Endothelial cell of umbilical vein (primary cell): ENCODE results near the gene AP5S1. TPM values are rescaled to one million over a fixed set of nuclear protein-coding genes. Genes with fewer than 3 reads are reported as not detected.

Experiments
- BruUV-seq: library from RNA; stranded (reverse); fragments of 400-500 nt; replicated peaks from 2 replicates; lab custom pipeline; 2021; lab: Mats Ljungman, UMichigan
- CTCF ChIA-PET: fragments of 300-600, 350-600 bp; sonication (Branson Sonifier 250); formaldehyde crosslinking; loops from one replicate; lab custom pipeline; 2021; ENCODE audit warnings: antibody characterized with exemption, inconsistent platforms; lab: Charles Lee
- POLR2A ChIA-PET: fragments of 300-600, 350-600 bp; sonication (Branson Sonifier 250); formaldehyde crosslinking; loops from one replicate; lab custom pipeline; 2021; ENCODE audit warnings: antibody characterized with exemption, inconsistent platforms; lab: Charles Lee
- DNase-seq: peaks from one replicate; pipeline ENCODE4 v3.0.0-alpha.2; 2011; ENCODE audit warnings: low read depth, low spot score
- FAIRE-seq: peaks from 2 replicates; lab custom pipeline; 2011; peaks lifted over from hg19 to GRCh38; lab: Jason Lieb, UNC
- H2AFZ ChIP-seq: 2 replicates; pipeline ENCODE4 v1.6.0; 2012; ENCODE audit warnings: low read depth, low read length, control low read depth, inconsistent platforms
- H3K27ac ChIP-seq: 2 replicates; pipeline ENCODE4 v1.5.1; 2011; ENCODE audit warnings: low read depth, mild to moderate bottlenecking, control low read depth, low read length, moderate library complexity; ENCODE audit not compliant: insufficient read depth
- H3K27me3 ChIP-seq, 2 experiments: 2 replicates each; pipeline versions ENCODE4 v1.6.0 to v1.6.1; 2011; ENCODE audit warnings: low read length in 2 of 2, mixed read lengths in 1 of 2; ENCODE audit not compliant: control insufficient read depth in 2 of 2, insufficient read depth in 2 of 2
- H3K36me3 ChIP-seq, 2 experiments: 2 replicates in 1 of 2; 3 replicates in 1 of 2; pipeline ENCODE4 v1.5.1; 2011; ENCODE audit warnings: low read length in 2 of 2, mild to moderate bottlenecking in 1 of 2, moderate library complexity in 1 of 2; ENCODE audit not compliant: control insufficient read depth in 2 of 2, insufficient read depth in 2 of 2; ENCODE audit errors: extremely low read depth in 1 of 2
- H3K4me1 ChIP-seq: 3 replicates; pipeline ENCODE4 v1.5.1; 2011; ENCODE audit warnings: mild to moderate bottlenecking, low read length; ENCODE audit not compliant: control insufficient read depth, insufficient read depth; ENCODE audit errors: extremely low read depth
- H3K4me2 ChIP-seq: 2 replicates; pipeline ENCODE4 v1.6.1; 2011; ENCODE audit warnings: low read length, control low read depth, mixed read lengths; ENCODE audit not compliant: insufficient read depth
- H3K4me3 ChIP-seq, 3 experiments: fragments of 200-600 bp in 1 of 3; sonication (generic), shearing (Covaris generic) in 1 of 3; replicated peaks in 1 of 3; 2 replicates each; pipeline ENCODE4 v1.5.1; 2011 to 2016; ENCODE audit warnings: control low read depth in 3 of 3, low read length in 3 of 3, mild to moderate bottlenecking in 2 of 3, inconsistent platforms in 1 of 3, low read depth in 1 of 3, moderate library complexity in 1 of 3; ENCODE audit not compliant: insufficient read depth in 1 of 3
- H3K79me2 ChIP-seq: 2 replicates; pipeline ENCODE4 v1.6.0; 2012; ENCODE audit warnings: low read length, inconsistent platforms; ENCODE audit not compliant: control insufficient read depth, insufficient read depth
- H3K9ac ChIP-seq: replicated peaks from 2 replicates; pipeline ENCODE3; 2011; ENCODE audit warnings: low read length, control low read depth; ENCODE audit not compliant: insufficient read depth; ENCODE audit errors: extremely low read depth
- H3K9me1 ChIP-seq: replicated peaks from 3 replicates; pipeline ENCODE4 v1.6.0; 2011; ENCODE audit warnings: mild to moderate bottlenecking, low read length; ENCODE audit not compliant: control insufficient read depth, insufficient read depth; ENCODE audit errors: extremely low read depth
- H3K9me3 ChIP-seq: replicated peaks from 2 replicates; pipeline ENCODE4 v1.5.1; 2012; ENCODE audit warnings: low read length, inconsistent platforms; ENCODE audit not compliant: control insufficient read depth, insufficient read depth
- H4K20me1 ChIP-seq: replicated peaks from 2 replicates; pipeline ENCODE3; 2011; ENCODE audit warnings: mild to moderate bottlenecking, low read length; ENCODE audit not compliant: control insufficient read depth, insufficient read depth; ENCODE audit errors: extremely low read depth
- CTCF ChIP-seq, 2 donors: IDR thresholded peaks; 1 replicate in 1 of 2; 2 replicates in 1 of 2; pipeline ENCODE4 v1.5.1; 2011; ENCODE audit warnings: low read length in 2 of 2, mild to moderate bottlenecking in 2 of 2, moderate library complexity in 2 of 2, control low read depth in 1 of 2, inconsistent platforms in 1 of 2, low read depth in 1 of 2; ENCODE audit not compliant: insufficient read depth in 1 of 2; ENCODE audit errors: extremely low read depth in 1 of 2
- FOS ChIP-seq: IDR thresholded peaks from 2 replicates; pipeline ENCODE4 v1.6.1; 2011; ENCODE audit warnings: mild to moderate bottlenecking, low read length, moderate library complexity, borderline replicate concordance; ENCODE audit not compliant: insufficient read depth
- JUN ChIP-seq: IDR thresholded peaks from 2 replicates; pipeline ENCODE4 v1.6.1; 2011; ENCODE audit warnings: borderline replicate concordance, low read depth; ENCODE audit not compliant: insufficient read length, insufficient read depth
- MYC ChIP-seq: IDR thresholded peaks from one replicate; pipeline ENCODE4 v1.6.1; 2011; ENCODE audit warnings: mild to moderate bottlenecking, low read depth, low read length
- POLR2AphosphoS5 ChIP-seq: IDR thresholded peaks from 2 replicates; pipeline ENCODE4 v1.6.1; 2012; ENCODE audit warnings: low read depth, mild to moderate bottlenecking, control low read depth, low read length, moderate library complexity; ENCODE audit not compliant: insufficient read depth
- dilution Hi-C: fragments of 300-500 bp; cut with MboI; formaldehyde crosslinking; loops from one replicate; pipeline ENCODE4 v1.15.0; 2019; ENCODE audit warnings: low sequenced_read_pairs; ENCODE audit not compliant: extremely low pct_ligation_motif_present
- intact Hi-C: fragments of 100-400 bp; cut with micrococcal nuclease; formaldehyde crosslinking; loops from one replicate; pipeline ENCODE4 v1.10.0; 2022
- polyA plus RNA-seq, 4 experiments: library from polyadenylated mRNA; depleted of rRNA in 3 of 4; stranded (reverse) in 3 of 4; unstranded in 1 of 4; fragments of >200 nt; gene quantifications; 2 replicates each; pipeline versions ENCODE4 v1.2.1 to v1.2.3, GENCODE V29; 2011 to 2012; ENCODE audit warnings: missing spikeins in 1 of 4
- total RNA-seq: library from RNA; stranded (reverse); gene quantifications from 2 replicates; pipeline ENCODE4 v1.2.3, GENCODE V29; 2021

AP5S1 gene
- total and polyA plus RNA-seq, 2 donors (not counting 3 experiments of a cell fraction or from before 2014, with no cell fraction given) = 15.7 to 22.0 TPM

- Histone ChIP-seq H3K36me3 (peaks cover 0 to 26% of the 10 kb centered on the region in 2 experiments), H2AFZ (no peak overlapping the region), H3K4me1 (peaks cover 19% of the 10 kb centered on the region), H3K4me3 (no peak overlapping the region), H3K9ac (no peak overlapping the region), H3K4me2 (no peak overlapping the region), H3K9me1 (no peaks in the 10 kb centered on the region), H3K79me2 (peaks cover 20% of the 10 kb centered on the region), H4K20me1 (no peaks in the 10 kb centered on the region), H3K27me3 (no peaks in the 10 kb centered on the region), H3K9me3 (no peaks in the 10 kb centered on the region), H3K27ac (no peak overlapping the region)
- intact Hi-C loops (no loop called here), dilution Hi-C loops (no loop called here)
- ChIA-PET CTCF (interaction anchor here (0.6 kb wide), 1 partner anchor 624 kb away, joined by 5 read pairs; no protein-coding TSS in a partner anchor), POLR2A (no interaction called here)
- BruUV-seq = no TSS peak
- no peak for DNase-seq
- no peak for FAIRE-seq
- no peak for TF ChIP-seq JUN
Measured at GRCh38 chr20:3801846-3802245, 18.5 kb upstream of the AP5S1 start.

GRCh38 chr20:3802524-3803239, 17.7 kb upstream of the AP5S1 start:
- intact Hi-C loops (no loop called here), dilution Hi-C loops (no loop called here)
- no peak overlapping the region for H3K4me2 ChIP-seq
- peaks cover 11% of the 10 kb centered on the region for H3K79me2 ChIP-seq
- no TSS peak for BruUV-seq
- FAIRE-seq (no peak), DNase-seq (no peak)
- no peaks in the 10 kb centered on the region for H3K9me3 ChIP-seq
- H3K4me3 ChIP-seq = no peak overlapping the region
- no peaks in the 10 kb centered on the region for H3K9me1 ChIP-seq
- CTCF ChIA-PET = interaction anchor here (0.6 kb wide), 1 partner anchor 18 kb away, joined by 3 read pairs; no protein-coding TSS in a partner anchor
- peaks cover 19% of the 10 kb centered on the region for H3K4me1 ChIP-seq
- H3K9ac ChIP-seq = no peak overlapping the region
- no peaks in the 10 kb centered on the region for H3K27me3 ChIP-seq
- no peak overlapping the region for H3K27ac ChIP-seq
- no peaks in the 10 kb centered on the region for H4K20me1 ChIP-seq
- no peak for TF ChIP-seq POLR2AphosphoS5
- TF ChIP-seq MYC = no peak
- TF ChIP-seq CTCF (IDR thresholded peaks at IDR 0.05; ENCODE audit: extremely low read depth in 1 of 2, insufficient read depth in 1 of 2, low read depth in 1 of 2, low read length in 2 of 2) = no peak
- TF ChIP-seq FOS = no peak
- TF ChIP-seq JUN = no peak
- H2AFZ ChIP-seq = no peak overlapping the region
- POLR2A ChIA-PET = no interaction called here
- H3K36me3 ChIP-seq = peaks cover 0 to 26% of the 10 kb centered on the region in 2 experiments
